Mammary epithelial cell (primary cell): ENCODE results near the gene USP40.

Experiments
- CTCF ChIP-seq, 2 donors: IDR thresholded peaks in 1 of 2; conservative IDR thresholded peaks in 1 of 2; 2 replicates each; pipeline ENCODE4 v1.5.1; 2011 to 2012; ENCODE audit warnings: inconsistent platforms in 2 of 2, low read length in 2 of 2, mild to moderate bottlenecking in 2 of 2, control low read depth in 1 of 2, low read depth in 1 of 2; ENCODE audit not compliant: insufficient read depth in 1 of 2; ENCODE audit errors: extremely low read depth in 1 of 2
- EZH2 ChIP-seq: IDR thresholded peaks from 2 replicates; pipeline ENCODE4 v1.6.1; 2012; ENCODE audit warnings: low read length, inconsistent platforms, borderline replicate concordance

- no peak for TF ChIP-seq EZH2
- no peak for TF ChIP-seq CTCF (conservative IDR thresholded peaks at IDR 0.05 in 1 of 2, IDR thresholded peaks at IDR 0.05 in 1 of 2; ENCODE audit: extremely low read depth in 1 of 2, insufficient read depth in 1 of 2, low read depth in 1 of 2, low read length in 2 of 2)
Measured at GRCh38 chr2:233489666-233490065, 76.9 kb downstream of the USP40 start.
